DOHH2 (cell line): ENCODE data around the gene PACS2.
"Not testable (repeated sequence)": the region's sequence is repeated elsewhere in the genome, so short reads cannot be mapped to it uniquely, and the experiment has no call there.

Experiments used
- H3F3A ChIP-seq: fragments of 200-600 bp; sonication (generic), shearing (Covaris generic); 2 replicates; pipeline ENCODE4 v1.6.0; 2016; ENCODE audit warnings: antibody characterized with exemption, mild to moderate bottlenecking; ENCODE audit not compliant: control insufficient read depth, insufficient read depth
- H3K27ac ChIP-seq: fragments of 200-600 bp; sonication (generic); 2 replicates; pipeline ENCODE4 v1.5.1; 2014; ENCODE audit warnings: low read depth, mild to moderate bottlenecking, low read length, moderate library complexity
- H3K27me3 ChIP-seq: fragments of 200-600 bp; sonication (generic); 2 replicates; pipeline ENCODE4 v1.6.1; 2014; ENCODE audit warnings: mild to moderate bottlenecking, low read length, mixed read lengths; ENCODE audit not compliant: control insufficient read depth
- H3K36me3 ChIP-seq: fragments of 200-600 bp; sonication (generic); 2 replicates; pipeline ENCODE4 v1.6.1; 2014; ENCODE audit warnings: mild to moderate bottlenecking, low read length, moderate library complexity, mixed read lengths; ENCODE audit not compliant: control insufficient read depth
- H3K4me1 ChIP-seq: fragments of 200-600 bp; sonication (generic); 2 replicates; pipeline ENCODE4 v1.6.1; 2014; ENCODE audit warnings: mild to moderate bottlenecking, low read length, mixed read lengths; ENCODE audit not compliant: control insufficient read depth
- H3K4me2 ChIP-seq: fragments of 200-600 bp; sonication (generic); 2 replicates; pipeline ENCODE4 v1.6.0; 2014; ENCODE audit warnings: mild to moderate bottlenecking, low read length, moderate library complexity
- H3K4me3 ChIP-seq: fragments of 200-600 bp; sonication (generic); 2 replicates; pipeline ENCODE4 v1.5.1; 2014; ENCODE audit warnings: mild to moderate bottlenecking, low read length, mixed read lengths
- H3K79me2 ChIP-seq: fragments of 200-600 bp; sonication (generic); 2 replicates; pipeline ENCODE4 v1.6.1; 2014; ENCODE audit warnings: mild to moderate bottlenecking, low read length, mixed read lengths; ENCODE audit not compliant: control insufficient read depth
- H3K9me2 ChIP-seq: fragments of 200-600 bp; sonication (generic); replicated peaks from 2 replicates; pipeline ENCODE4 v1.6.1; 2014; ENCODE audit warnings: mild to moderate bottlenecking, low read length, mixed read lengths; ENCODE audit not compliant: control insufficient read depth
- H3K9me3 ChIP-seq: fragments of 200-600 bp; sonication (generic); 2 replicates; pipeline ENCODE4 v1.6.1; 2014; ENCODE audit warnings: antibody characterized with exemption, low read length, mixed read lengths; ENCODE audit not compliant: control insufficient read depth, insufficient read depth
- H4K20me1 ChIP-seq: fragments of 200-600 bp; sonication (generic); 2 replicates; pipeline ENCODE4 v1.6.0; 2014; ENCODE audit warnings: low read depth, mild to moderate bottlenecking, antibody characterized with exemption, low read length, moderate library complexity; ENCODE audit not compliant: control insufficient read depth, insufficient read depth
- EZH2phosphoT487 ChIP-seq: fragments of 200-600 bp; sonication (generic); IDR thresholded peaks from 2 replicates; pipeline ENCODE4 v1.6.1; 2017; ENCODE audit warnings: borderline replicate concordance, mild to moderate bottlenecking, antibody characterized with exemption, low read length, moderate library complexity, mixed read lengths
- TF ChIP-seq, protein P1 (sequence below): fragments of 200-600 bp; sonication (generic); IDR thresholded peaks from one replicate; pipeline ENCODE4 v1.5.1; 2014; ENCODE audit warnings: antibody characterized with exemption, mild to moderate bottlenecking, low read depth, low read length; ENCODE audit not compliant: poor library complexity, severe bottlenecking

Gene PACS2

GRCh38 chr14:105273062-105273461 is 41.5 kb upstream of the PACS2 start:
- H3K36me3 ChIP-seq: no peaks in the 10 kb centered on the region
- no peak overlapping the region for H3K4me2 ChIP-seq

GRCh38 chr14:105274637-105275036 is 39.9 kb upstream of the PACS2 start:
- Histone ChIP-seq H3K27ac (no peak overlapping the region), H3K27me3 (no peaks in the 10 kb centered on the region), H4K20me1 (no peaks in the 10 kb centered on the region), H3K4me2 (no peak overlapping the region), H3K36me3 (no peaks in the 10 kb centered on the region), H3K79me2 (no peaks in the 10 kb centered on the region; the same call in 1 of the 2 replicates), H3K9me3 (no peaks in the 10 kb centered on the region), H3K9me2 (no peaks in the 10 kb centered on the region), H3F3A (no peaks in the 10 kb centered on the region), H3K4me1 (no peaks in the 10 kb centered on the region), H3K4me3 (no peak overlapping the region)
- TF ChIP-seq, protein P1, sequence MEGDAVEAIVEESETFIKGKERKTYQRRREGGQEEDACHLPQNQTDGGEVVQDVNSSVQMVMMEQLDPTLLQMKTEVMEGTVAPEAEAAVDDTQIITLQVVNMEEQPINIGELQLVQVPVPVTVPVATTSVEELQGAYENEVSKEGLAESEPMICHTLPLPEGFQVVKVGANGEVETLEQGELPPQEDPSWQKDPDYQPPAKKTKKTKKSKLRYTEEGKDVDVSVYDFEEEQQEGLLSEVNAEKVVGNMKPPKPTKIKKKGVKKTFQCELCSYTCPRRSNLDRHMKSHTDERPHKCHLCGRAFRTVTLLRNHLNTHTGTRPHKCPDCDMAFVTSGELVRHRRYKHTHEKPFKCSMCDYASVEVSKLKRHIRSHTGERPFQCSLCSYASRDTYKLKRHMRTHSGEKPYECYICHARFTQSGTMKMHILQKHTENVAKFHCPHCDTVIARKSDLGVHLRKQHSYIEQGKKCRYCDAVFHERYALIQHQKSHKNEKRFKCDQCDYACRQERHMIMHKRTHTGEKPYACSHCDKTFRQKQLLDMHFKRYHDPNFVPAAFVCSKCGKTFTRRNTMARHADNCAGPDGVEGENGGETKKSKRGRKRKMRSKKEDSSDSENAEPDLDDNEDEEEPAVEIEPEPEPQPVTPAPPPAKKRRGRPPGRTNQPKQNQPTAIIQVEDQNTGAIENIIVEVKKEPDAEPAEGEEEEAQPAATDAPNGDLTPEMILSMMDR: no peak

More at GRCh38 chr14:105273062-105273461, 41.5 kb upstream of the PACS2 start:
- Histone ChIP-seq H4K20me1 (no peaks in the 10 kb centered on the region), H3K9me2 (no peaks in the 10 kb centered on the region), H3K79me2 (no peaks in the 10 kb centered on the region), H3K4me3 (no peak overlapping the region), H3K9me3 (no peaks in the 10 kb centered on the region), H3K27ac (no peak overlapping the region), H3F3A (no peaks in the 10 kb centered on the region), H3K4me1 (no peaks in the 10 kb centered on the region), H3K27me3 (no peaks in the 10 kb centered on the region)
- no peak for TF ChIP-seq EZH2phosphoT487
- TF ChIP-seq, protein P1: no peak

- Histone ChIP-seq H3K4me1 (no peaks in the 10 kb centered on the region), H3K79me2 (no peaks in the 10 kb centered on the region; the same call in 1 of the 2 replicates), H3K36me3 (no peaks in the 10 kb centered on the region), H3K4me2 (no peak overlapping the region), H3K9me2 (no peaks in the 10 kb centered on the region), H4K20me1 (no peaks in the 10 kb centered on the region), H3K27me3 (no peaks in the 10 kb centered on the region), H3K4me3 (no peak overlapping the region), H3K27ac (no peak overlapping the region), H3F3A (no peaks in the 10 kb centered on the region), H3K9me3 (no peaks in the 10 kb centered on the region)
- no peak for TF ChIP-seq EZH2phosphoT487
- TF ChIP-seq, protein P1: no peak
Measured at GRCh38 chr14:105275267-105275946, 39.1 kb upstream of the PACS2 start.

GRCh38 chr14:105277448-105277847 is 37.1 kb upstream of the PACS2 start:
- not testable (repeated sequence) for H3K9me3 ChIP-seq, H3K36me3 ChIP-seq, H3F3A ChIP-seq, H3K9me2 ChIP-seq, H3K4me1 ChIP-seq, H3K27me3 ChIP-seq, H3K79me2 ChIP-seq, H3K27ac ChIP-seq, H3K4me2 ChIP-seq, H3K4me3 ChIP-seq, H4K20me1 ChIP-seq
